Stimulated activated CD8-positive, alpha-beta memory T cell treated with anti-CD3 and anti-CD28 coated beads, Interleukin-7, amount 100 ng/mL, for 1 hour (primary cell): ENCODE results near the gene DISC1.
A peak's percentile ranks its signal among the peaks of the same experiment; 100 is the strongest.

Experiments used
- DNase-seq, 2 donors: peaks; one replicate each; pipeline ENCODE4 v3.0.0-alpha.2; 2020; ENCODE audit warnings: low read depth in 2 of 2

DISC1 gene

GRCh38 chr1:231855361-231855760 is 228.8 kb downstream of the DISC1 start:
- no peak for DNase-seq

- DNase-seq: no peak
Measured at GRCh38 chr1:231855926-231856325, 229.3 kb downstream of the DISC1 start.

GRCh38 chr1:231856426-231856825 is 229.8 kb downstream of the DISC1 start:
- no peak for DNase-seq

- no peak for DNase-seq
Measured at GRCh38 chr1:231856894-231857293, 230.3 kb downstream of the DISC1 start.

- no peak for DNase-seq
Measured at GRCh38 chr1:231857609-231858135, 231.1 kb downstream of the DISC1 start.

- DNase-seq: no peak
Measured at GRCh38 chr1:231860221-231861088, 233.9 kb downstream of the DISC1 start.

GRCh38 chr1:231861541-231862481 is 235.2 kb downstream of the DISC1 start:
- DNase-seq: no peak

- no peak for DNase-seq
Measured at GRCh38 chr1:231862611-231863010, 236.0 kb downstream of the DISC1 start.

- no peak for DNase-seq
Measured at GRCh38 chr1:231865331-231865730, 238.7 kb downstream of the DISC1 start.

GRCh38 chr1:231866392-231867331 is 240.1 kb downstream of the DISC1 start:
- peak; percentile 4 to 26 for DNase-seq

GRCh38 chr1:231867607-231868006 is 241.0 kb downstream of the DISC1 start:
- DNase-seq: no peak

- DNase-seq: no peak
Measured at GRCh38 chr1:231869364-231869763, 242.8 kb downstream of the DISC1 start.

GRCh38 chr1:231871471-231871870 is 244.9 kb downstream of the DISC1 start:
- no peak for DNase-seq

GRCh38 chr1:231871878-231872277 is 245.3 kb downstream of the DISC1 start:
- no peak for DNase-seq

GRCh38 chr1:231872461-231872910 is 245.9 kb downstream of the DISC1 start:
- DNase-seq: no peak

GRCh38 chr1:231878737-231879136 is 252.1 kb downstream of the DISC1 start:
- DNase-seq: no peak

- no peak for DNase-seq
Measured at GRCh38 chr1:231879296-231879695, 252.7 kb downstream of the DISC1 start.

- no peak for DNase-seq
Measured at GRCh38 chr1:231882333-231882732, 255.7 kb downstream of the DISC1 start.

GRCh38 chr1:231882790-231883189 is 256.2 kb downstream of the DISC1 start:
- DNase-seq: no peak

GRCh38 chr1:231883382-231883781 is 256.8 kb downstream of the DISC1 start:
- DNase-seq: no peak

GRCh38 chr1:231885209-231885854 is 258.7 kb downstream of the DISC1 start:
- no peak for DNase-seq
